AG09319 (cell line): ENCODE results near the gene SPTB.

Source experiments
- DNase-seq: peaks from one replicate; pipeline ENCODE4 v3.0.0-alpha.2; 2010; ENCODE audit warnings: low read depth; ENCODE audit errors: extremely low read depth
- TF ChIP-seq, protein P1 (sequence below): IDR thresholded peaks from 2 replicates; pipeline ENCODE4 v1.5.1; 2011; ENCODE audit warnings: low read depth, mild to moderate bottlenecking, inconsistent platforms, low read length, moderate library complexity

Gene SPTB

GRCh38 chr14:64910847-64911495, 31.3 kb upstream of the SPTB start:
- TF ChIP-seq, protein P1, sequence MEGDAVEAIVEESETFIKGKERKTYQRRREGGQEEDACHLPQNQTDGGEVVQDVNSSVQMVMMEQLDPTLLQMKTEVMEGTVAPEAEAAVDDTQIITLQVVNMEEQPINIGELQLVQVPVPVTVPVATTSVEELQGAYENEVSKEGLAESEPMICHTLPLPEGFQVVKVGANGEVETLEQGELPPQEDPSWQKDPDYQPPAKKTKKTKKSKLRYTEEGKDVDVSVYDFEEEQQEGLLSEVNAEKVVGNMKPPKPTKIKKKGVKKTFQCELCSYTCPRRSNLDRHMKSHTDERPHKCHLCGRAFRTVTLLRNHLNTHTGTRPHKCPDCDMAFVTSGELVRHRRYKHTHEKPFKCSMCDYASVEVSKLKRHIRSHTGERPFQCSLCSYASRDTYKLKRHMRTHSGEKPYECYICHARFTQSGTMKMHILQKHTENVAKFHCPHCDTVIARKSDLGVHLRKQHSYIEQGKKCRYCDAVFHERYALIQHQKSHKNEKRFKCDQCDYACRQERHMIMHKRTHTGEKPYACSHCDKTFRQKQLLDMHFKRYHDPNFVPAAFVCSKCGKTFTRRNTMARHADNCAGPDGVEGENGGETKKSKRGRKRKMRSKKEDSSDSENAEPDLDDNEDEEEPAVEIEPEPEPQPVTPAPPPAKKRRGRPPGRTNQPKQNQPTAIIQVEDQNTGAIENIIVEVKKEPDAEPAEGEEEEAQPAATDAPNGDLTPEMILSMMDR = peak; percentile 67
- no peak for DNase-seq

DNA sequence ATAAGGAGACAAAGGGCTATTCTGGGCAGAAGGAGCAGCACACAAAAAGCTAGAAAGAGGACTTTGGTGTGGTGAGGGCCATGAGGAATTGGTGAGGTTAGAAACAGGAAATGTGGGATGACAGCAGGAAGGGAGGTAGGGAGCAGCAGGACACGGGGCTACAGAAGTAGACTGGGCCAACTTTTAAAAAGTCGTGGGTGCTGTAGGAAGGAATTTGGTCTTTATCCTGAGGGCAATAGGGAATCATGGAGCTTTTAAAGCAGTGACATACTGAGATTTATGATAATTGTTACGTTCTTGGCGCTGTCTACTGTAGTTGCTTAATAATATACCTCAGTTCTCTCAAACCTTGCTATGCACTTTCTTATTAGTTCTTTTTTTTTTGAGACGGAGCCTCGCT, 26.3 kb upstream of the SPTB start:
- TF ChIP-seq, protein P1 = no peak
- no peak for DNase-seq

DNA sequence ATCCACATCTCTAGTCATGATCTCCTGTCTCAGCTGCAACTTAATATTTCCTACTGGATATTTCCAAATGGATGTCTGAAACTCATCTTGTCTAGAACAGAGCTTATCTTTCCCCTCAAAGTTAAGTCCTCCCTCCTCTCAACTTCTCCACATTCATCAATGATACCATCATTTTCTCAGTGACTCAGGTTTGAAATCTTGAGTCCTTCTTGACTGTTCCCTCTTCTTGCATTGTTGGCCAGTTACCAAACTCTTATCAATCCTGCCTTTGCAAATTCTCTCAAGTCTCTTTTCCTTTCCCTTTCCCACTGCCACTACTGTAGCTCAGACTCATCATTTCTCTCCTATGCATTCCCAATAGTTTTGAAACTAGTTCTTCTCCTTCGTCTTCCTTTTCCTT, 20.3 kb upstream of the SPTB start:
- no peak for DNase-seq
- TF ChIP-seq, protein P1 = no peak

DNA sequence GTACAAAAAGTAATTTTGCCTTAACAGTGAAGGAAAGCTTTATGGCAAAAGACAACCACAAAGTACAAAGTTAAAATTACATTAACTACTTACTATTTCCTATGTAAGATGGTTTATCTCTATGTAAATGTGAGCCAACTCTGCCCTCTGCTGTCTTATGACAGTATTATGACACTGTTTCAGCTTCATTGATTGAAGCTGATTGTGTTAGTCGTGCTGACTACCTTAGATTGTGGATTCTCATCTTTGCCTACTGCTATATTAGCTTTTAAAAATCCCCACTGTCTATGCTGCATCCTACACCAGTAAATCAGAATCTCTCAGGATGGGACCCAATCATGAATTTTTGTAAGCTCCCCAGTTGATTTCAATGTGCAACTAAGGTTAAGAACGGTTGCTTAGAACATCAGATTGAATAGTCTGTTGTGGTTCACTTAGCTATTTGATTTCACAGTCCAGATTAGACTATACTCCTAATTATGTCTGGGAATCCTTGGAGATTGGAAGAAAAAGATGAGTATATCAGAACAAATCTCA, 12.2 kb upstream of the SPTB start:
- TF ChIP-seq, protein P1 = peak; percentile 43
- DNase-seq = peak; percentile 44

GRCh38 chr14:64891173-64891838, 11.6 kb upstream of the SPTB start:
- no peak for DNase-seq
- TF ChIP-seq, protein P1 = no peak

DNA sequence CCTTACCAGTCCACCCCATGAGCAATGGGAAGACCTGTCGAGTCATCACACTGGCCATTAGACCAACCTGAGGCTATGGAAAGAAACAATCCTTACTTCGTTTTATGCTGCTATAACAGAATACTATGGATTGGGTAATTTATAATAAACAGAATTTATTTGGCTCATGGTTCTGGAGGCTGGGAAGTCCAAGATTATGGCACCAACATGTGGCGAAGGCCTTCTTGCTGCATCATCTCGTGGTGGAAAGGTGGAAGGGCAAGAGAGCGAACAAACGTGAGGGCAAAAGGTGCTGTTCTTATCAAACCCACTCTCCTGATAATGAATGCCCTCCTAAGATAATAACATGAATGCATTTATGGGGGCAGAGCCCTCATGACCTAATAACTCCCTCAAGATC, 9.6 kb upstream of the SPTB start:
- no peak for DNase-seq
- TF ChIP-seq, protein P1 = no peak

DNA sequence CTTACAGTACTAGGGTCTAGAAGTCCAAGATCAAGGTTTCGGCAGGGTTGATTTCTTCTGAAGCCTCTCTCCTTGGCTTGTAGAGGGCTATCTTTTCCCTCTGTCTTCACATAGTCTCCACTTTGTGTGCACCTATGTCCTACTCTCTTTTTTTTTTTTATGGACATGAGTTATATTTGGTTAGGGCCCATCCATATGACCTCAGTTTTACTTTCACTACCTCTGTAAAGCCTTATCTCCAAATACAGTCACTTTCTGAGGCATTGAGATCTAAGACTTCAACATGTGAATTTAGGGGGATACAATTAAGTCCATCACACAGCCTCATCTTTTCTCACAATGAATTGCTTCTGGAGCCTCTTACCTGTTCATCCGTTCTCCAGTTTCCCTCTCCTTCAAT, 5.9 kb upstream of the SPTB start:
- DNase-seq = no peak
- TF ChIP-seq, protein P1 = no peak
